Endothelial cell (in vitro differentiated cells): ENCODE measurements around the gene SHC2. TPM values are rescaled to one million over a fixed set of nuclear protein-coding genes. Genes with fewer than 3 reads are reported as not detected.

ENCODE experiments used
- DNase-seq: peaks from one replicate; pipeline ENCODE4 v3.0.0; 2021; ENCODE audit warnings: low spot score
- H3K27ac Mint-ChIP-seq: one replicate; pipeline ENCODE4 v1.8.0; 2021; ENCODE audit warnings: mixed read lengths, inconsistent platforms; ENCODE audit not compliant: unreplicated experiment
- H3K27me3 Mint-ChIP-seq: one replicate; pipeline ENCODE4 v1.8.0; 2021; ENCODE audit warnings: mild to moderate bottlenecking, moderate library complexity, mixed read lengths, inconsistent platforms; ENCODE audit not compliant: unreplicated experiment
- H3K36me3 Mint-ChIP-seq: one replicate; pipeline ENCODE4 v1.8.0; 2021; ENCODE audit warnings: mild to moderate bottlenecking, low read depth, mixed read lengths, inconsistent platforms; ENCODE audit not compliant: unreplicated experiment
- H3K4me1 Mint-ChIP-seq: one replicate; pipeline ENCODE4 v1.8.0; 2021; ENCODE audit warnings: mild to moderate bottlenecking, mixed read lengths, inconsistent platforms; ENCODE audit not compliant: unreplicated experiment
- H3K4me3 Mint-ChIP-seq: one replicate; pipeline ENCODE4 v1.8.0; 2021; ENCODE audit warnings: mild to moderate bottlenecking, mixed read lengths, inconsistent platforms; ENCODE audit not compliant: unreplicated experiment
- H3K9me3 Mint-ChIP-seq: one replicate; pipeline ENCODE4 v1.8.0; 2021; ENCODE audit warnings: mixed read lengths, inconsistent platforms; ENCODE audit not compliant: unreplicated experiment
- total RNA-seq: library from RNA; stranded (reverse); fragmentation: NEBNext Ultra II Directional; extraction: Animal tissue kit (Norgen Biotek cat#: 25700); gene quantifications from one replicate; pipeline ENCODE4 v1.2.1, GENCODE V29; 2021; ENCODE audit not compliant: unreplicated experiment
- TF ChIP-seq, protein P1 (sequence below): fragments of 200-600 bp; sonication (generic); IDR thresholded peaks from one replicate; pipeline ENCODE4 v1.5.0; 2021; ENCODE audit warnings: antibody characterized with exemption; ENCODE audit not compliant: unreplicated experiment

SHC2 gene
- total RNA-seq, 1 donor from 2014 or later, result 46.9 TPM

DNA sequence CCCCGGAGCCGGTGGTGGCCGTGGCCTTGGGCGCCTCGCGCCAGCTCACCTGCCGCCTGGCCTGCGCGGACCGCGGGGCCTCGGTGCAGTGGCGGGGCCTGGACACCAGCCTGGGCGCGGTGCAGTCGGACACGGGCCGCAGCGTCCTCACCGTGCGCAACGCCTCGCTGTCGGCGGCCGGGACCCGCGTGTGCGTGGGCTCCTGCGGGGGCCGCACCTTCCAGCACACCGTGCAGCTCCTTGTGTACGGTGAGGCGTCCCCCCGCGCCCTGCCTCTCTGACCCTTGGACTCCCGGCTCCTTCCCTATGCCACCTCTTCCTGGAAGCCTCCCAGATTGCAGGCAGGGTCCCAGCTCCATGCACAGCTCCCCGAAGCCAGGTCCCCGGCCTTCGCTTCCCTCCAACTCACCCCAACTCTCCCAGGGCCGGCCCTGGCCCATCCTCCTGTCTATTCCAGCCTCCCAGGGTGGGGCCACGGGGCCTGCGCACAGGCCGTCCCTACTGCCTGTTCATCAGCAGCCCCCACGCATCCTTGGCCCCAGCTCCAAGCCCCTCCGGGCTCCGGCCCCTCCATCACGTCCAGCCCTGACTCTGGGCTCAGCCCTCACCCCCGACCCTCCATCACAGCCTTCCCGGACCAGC lies 37.2 kb upstream of the SHC2 start:
- TF ChIP-seq, protein P1, sequence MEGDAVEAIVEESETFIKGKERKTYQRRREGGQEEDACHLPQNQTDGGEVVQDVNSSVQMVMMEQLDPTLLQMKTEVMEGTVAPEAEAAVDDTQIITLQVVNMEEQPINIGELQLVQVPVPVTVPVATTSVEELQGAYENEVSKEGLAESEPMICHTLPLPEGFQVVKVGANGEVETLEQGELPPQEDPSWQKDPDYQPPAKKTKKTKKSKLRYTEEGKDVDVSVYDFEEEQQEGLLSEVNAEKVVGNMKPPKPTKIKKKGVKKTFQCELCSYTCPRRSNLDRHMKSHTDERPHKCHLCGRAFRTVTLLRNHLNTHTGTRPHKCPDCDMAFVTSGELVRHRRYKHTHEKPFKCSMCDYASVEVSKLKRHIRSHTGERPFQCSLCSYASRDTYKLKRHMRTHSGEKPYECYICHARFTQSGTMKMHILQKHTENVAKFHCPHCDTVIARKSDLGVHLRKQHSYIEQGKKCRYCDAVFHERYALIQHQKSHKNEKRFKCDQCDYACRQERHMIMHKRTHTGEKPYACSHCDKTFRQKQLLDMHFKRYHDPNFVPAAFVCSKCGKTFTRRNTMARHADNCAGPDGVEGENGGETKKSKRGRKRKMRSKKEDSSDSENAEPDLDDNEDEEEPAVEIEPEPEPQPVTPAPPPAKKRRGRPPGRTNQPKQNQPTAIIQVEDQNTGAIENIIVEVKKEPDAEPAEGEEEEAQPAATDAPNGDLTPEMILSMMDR, result no peak
- Mint-ChIP-seq H3K9me3 (no peaks in the 10 kb centered on the region), H3K4me1 (peaks cover 12% of the 10 kb centered on the region), H3K27me3 (peaks cover 22% of the 10 kb centered on the region), H3K4me3 (no peak overlapping the region), H3K36me3 (peaks cover 12% of the 10 kb centered on the region), H3K27ac (no peak overlapping the region)
- DNase-seq, result no peak

DNA sequence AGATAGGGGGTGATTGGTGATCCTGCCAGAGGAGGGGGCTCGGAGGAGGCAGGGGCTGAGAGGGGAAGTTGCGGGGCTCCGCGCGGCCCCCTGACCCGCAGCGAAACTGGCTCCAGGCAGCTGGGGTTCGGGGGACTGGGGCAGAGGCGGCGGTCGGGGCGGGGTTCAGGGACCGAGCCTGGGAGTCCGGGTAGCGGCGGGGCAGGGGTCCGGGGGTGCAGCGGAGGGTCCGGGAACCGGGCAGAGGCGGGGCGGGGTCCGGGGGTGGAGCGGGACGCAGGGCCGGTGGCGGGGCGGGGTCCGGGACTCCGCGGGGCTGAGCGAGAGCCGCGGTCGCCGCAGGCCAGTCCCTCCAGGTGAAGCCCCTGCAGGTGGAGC lies 36.6 kb upstream of the SHC2 start:
- DNase-seq, result no peak
- Mint-ChIP-seq H3K4me1 (peaks cover 10% of the 10 kb centered on the region), H3K27ac (no peak overlapping the region), H3K27me3 (peaks cover 22% of the 10 kb centered on the region), H3K9me3 (no peaks in the 10 kb centered on the region), H3K4me3 (no peak overlapping the region), H3K36me3 (peaks cover 10% of the 10 kb centered on the region)
- TF ChIP-seq, protein P1, result no peak

- H3K9me3 Mint-ChIP-seq, result no peaks in the 10 kb centered on the region
- no peak for DNase-seq
- H3K4me1 Mint-ChIP-seq, result peaks cover 8% of the 10 kb centered on the region
- TF ChIP-seq, protein P1, result no peak
- no peak overlapping the region for H3K4me3 Mint-ChIP-seq
- no peak overlapping the region for H3K27ac Mint-ChIP-seq
- H3K27me3 Mint-ChIP-seq, result peaks cover 20% of the 10 kb centered on the region
- peaks cover 8% of the 10 kb centered on the region for H3K36me3 Mint-ChIP-seq
Observed at GRCh38 chr19:496986-497385, 36.2 kb upstream of the SHC2 start.

GRCh38 chr19:496112-496665 lies 35.4 kb upstream of the SHC2 start, which contains the start of gene MADCAM1:
Gene MADCAM1 (plus strand): TSS chr19:496486. CDS start chr19:496500, 14 bp downstream.
- Mint-ChIP-seq H3K4me3 (no peak within 1 kb of the TSS), H3K4me1 (peaks cover 8% of the 10 kb centered on the region), H3K27me3 (peaks cover 20% of the 10 kb centered on the region), H3K9me3 (no peaks in the 10 kb centered on the region), H3K27ac (no peak within 1 kb of the TSS), H3K36me3 (peaks cover 8% of the 10 kb centered on the region)
- TF ChIP-seq, protein P1, result no peak
- no peak for DNase-seq

GRCh38 chr19:495402-496111 lies 34.7 kb upstream of the SHC2 start:
- TF ChIP-seq, protein P1, result peak; percentile 88
- no peak overlapping the region for H3K27ac Mint-ChIP-seq
- H3K4me1 Mint-ChIP-seq, result peaks cover 8% of the 10 kb centered on the region
- H3K9me3 Mint-ChIP-seq, result no peaks in the 10 kb centered on the region
- no peak overlapping the region for H3K4me3 Mint-ChIP-seq
- H3K27me3 Mint-ChIP-seq, result peaks cover 18% of the 10 kb centered on the region
- H3K36me3 Mint-ChIP-seq, result peaks cover 8% of the 10 kb centered on the region
- peak; percentile 79 for DNase-seq
